Fibroblast of the conjunctiva (primary cell): ENCODE data around the gene ABCC4.

Source experiments
- DNase-seq: peaks from one replicate; pipeline ENCODE4 v3.0.0-alpha.2; 2010; ENCODE audit warnings: low read depth

Gene ABCC4

GRCh38 chr13:95301183-95301967, at the start of gene ABCC4:
ABCC4 (minus strand) TSS chr13:95301451; CDS start chr13:95301314, 137 bp downstream.
- DNase-seq = peak; percentile 28

GRCh38 chr13:95349267-95349666, 48.0 kb upstream of the ABCC4 start:
- DNase-seq = no peak

- no peak for DNase-seq
Measured at GRCh38 chr13:95343944-95344343, 42.7 kb upstream of the ABCC4 start.

- no peak for DNase-seq
Measured at GRCh38 chr13:95341441-95341840, 40.2 kb upstream of the ABCC4 start.

- no peak for DNase-seq
Measured at GRCh38 chr13:95338905-95339304, 37.7 kb upstream of the ABCC4 start.

- DNase-seq = no peak
Measured at GRCh38 chr13:95337597-95337996, 36.3 kb upstream of the ABCC4 start.

- DNase-seq = no peak
Measured at GRCh38 chr13:95335667-95336066, 34.4 kb upstream of the ABCC4 start.

- DNase-seq = no peak
Measured at GRCh38 chr13:95328386-95328785, 27.1 kb upstream of the ABCC4 start.

GRCh38 chr13:95327190-95327589, 25.9 kb upstream of the ABCC4 start:
- no peak for DNase-seq

- no peak for DNase-seq
Measured at GRCh38 chr13:95326695-95327094, 25.4 kb upstream of the ABCC4 start.

GRCh38 chr13:95325485-95325884, 24.2 kb upstream of the ABCC4 start:
- DNase-seq = no peak

GRCh38 chr13:95323930-95324662, 22.8 kb upstream of the ABCC4 start:
- DNase-seq = no peak

GRCh38 chr13:95319551-95320274, 18.5 kb upstream of the ABCC4 start:
- DNase-seq = no peak

GRCh38 chr13:95317039-95317989, 16.1 kb upstream of the ABCC4 start:
- DNase-seq = no peak

- no peak for DNase-seq
Measured at GRCh38 chr13:95315752-95316151, 14.5 kb upstream of the ABCC4 start.

- no peak for DNase-seq
Measured at GRCh38 chr13:95307507-95307906, 6.3 kb upstream of the ABCC4 start.

- no peak for DNase-seq
Measured at GRCh38 chr13:95304453-95304852, 3.2 kb upstream of the ABCC4 start.

GRCh38 chr13:95301968-95302393, 730 bp upstream of the ABCC4 start:
- no peak for DNase-seq

- DNase-seq = peak; percentile 18
Measured at GRCh38 chr13:95300625-95301182, 547 bp downstream of the ABCC4 start.

- DNase-seq = peak; percentile 49
Measured at GRCh38 chr13:95298971-95299621, 2.2 kb downstream of the ABCC4 start.
